Erythroblast (primary cell): ENCODE results near the gene TMPRSS15.

Experiments
- GATA1 ChIP-seq: IDR thresholded peaks from 2 replicates; pipeline ENCODE4 v1.6.1; 2011; ENCODE audit warnings: low read depth, mild to moderate bottlenecking, control low read depth, low read length, moderate library complexity
- POLR2A ChIP-seq: IDR thresholded peaks from 2 replicates; pipeline ENCODE4 v1.6.1; 2011; ENCODE audit warnings: mild to moderate bottlenecking, low read length

- no peak for TF ChIP-seq POLR2A
- no peak for TF ChIP-seq GATA1
Observed at GRCh38 chr21:18409579-18409978, 6.0 kb upstream of the TMPRSS15 start.
